Neuronal stem cell (in vitro differentiated cells): ENCODE measurements around the gene COL6A3.

ENCODE experiments used
- DNase-seq: peaks from one replicate; pipeline ENCODE4 v3.0.0-alpha.2; 2013; ENCODE audit warnings: low spot score
- H2AFZ ChIP-seq: one replicate; pipeline ENCODE4 v1.6.1; 2013; ENCODE audit warnings: mild to moderate bottlenecking, low read length, inconsistent platforms
- H2AK5ac ChIP-seq: 2 replicates; pipeline ENCODE4 v1.6.1; 2013; ENCODE audit warnings: low read depth, mild to moderate bottlenecking, inconsistent platforms, low read length, moderate library complexity, mixed read lengths
- H2BK120ac ChIP-seq: 2 replicates; pipeline ENCODE4 v1.6.1; 2013; ENCODE audit warnings: low read depth, mild to moderate bottlenecking, inconsistent platforms, low read length, moderate library complexity, mixed read lengths
- H2BK12ac ChIP-seq: one replicate; pipeline ENCODE4 v1.6.1; 2013; ENCODE audit warnings: low read length, inconsistent platforms
- H2BK15ac ChIP-seq: 2 replicates; pipeline ENCODE4 v1.6.1; 2013; ENCODE audit warnings: mild to moderate bottlenecking, low read length, inconsistent platforms, mixed read lengths
- H2BK5ac ChIP-seq: one replicate; pipeline ENCODE4 v1.6.1; 2013; ENCODE audit warnings: inconsistent platforms, mild to moderate bottlenecking, low read length, moderate library complexity
- H3K14ac ChIP-seq: one replicate; pipeline ENCODE4 v1.6.1; 2013; ENCODE audit warnings: low read length, inconsistent platforms
- H3K18ac ChIP-seq: 2 replicates; pipeline ENCODE4 v1.6.1; 2013; ENCODE audit warnings: low read length, inconsistent platforms
- H3K23ac ChIP-seq: 2 replicates; pipeline ENCODE4 v1.6.1; 2013; ENCODE audit warnings: low read depth, mild to moderate bottlenecking, mixed read lengths, low read length, inconsistent platforms; ENCODE audit not compliant: poor library complexity
- H3K27ac ChIP-seq: replicated peaks from 3 replicates; pipeline ENCODE4 v1.5.1; 2013; ENCODE audit warnings: low read length, inconsistent platforms
- H3K27me3 ChIP-seq, 3 experiments: 2 replicates each; pipeline ENCODE4 v1.6.1; 2013; ENCODE audit warnings: low read length in 3 of 3, mild to moderate bottlenecking in 2 of 3, inconsistent platforms in 1 of 3, low read depth in 1 of 3, mixed read lengths in 1 of 3, moderate library complexity in 1 of 3; ENCODE audit not compliant: control insufficient read depth in 3 of 3, insufficient read depth in 3 of 3
- H3K36me3 ChIP-seq, 2 donors: replicated peaks in 1 of 2; 2 replicates each; pipeline ENCODE4 v1.6.1; 2013; ENCODE audit warnings: low read length in 2 of 2; ENCODE audit not compliant: control insufficient read depth in 2 of 2, insufficient read depth in 2 of 2
- H3K4ac ChIP-seq: 2 replicates; pipeline ENCODE4 v1.6.1; 2013; ENCODE audit warnings: inconsistent platforms, mild to moderate bottlenecking, low read length, moderate library complexity
- H3K4me1 ChIP-seq, 2 donors: 1 replicate in 1 of 2; 2 replicates in 1 of 2; pipeline ENCODE4 v1.6.1; 2013; ENCODE audit warnings: low read length in 2 of 2, low read depth in 1 of 2; ENCODE audit not compliant: control insufficient read depth in 2 of 2, insufficient read depth in 1 of 2
- H3K4me2 ChIP-seq: one replicate; pipeline ENCODE4 v1.6.1; 2013; ENCODE audit warnings: mild to moderate bottlenecking, low read length, inconsistent platforms; ENCODE audit not compliant: insufficient read depth, poor library complexity, severe bottlenecking
- H3K4me3 ChIP-seq, 2 donors: 2 replicates each; pipeline ENCODE4 v1.5.1; 2013; ENCODE audit warnings: low read length in 2 of 2, mild to moderate bottlenecking in 2 of 2, inconsistent platforms in 1 of 2, moderate library complexity in 1 of 2
- H3K79me1 ChIP-seq: one replicate; pipeline ENCODE4 v1.6.1; 2013; ENCODE audit warnings: low read depth, mild to moderate bottlenecking, inconsistent platforms, low read length, moderate library complexity
- H3K9ac ChIP-seq: one replicate; pipeline ENCODE4 v1.6.1; 2013; ENCODE audit warnings: mild to moderate bottlenecking, low read depth, low read length, inconsistent platforms; ENCODE audit not compliant: poor library complexity
- H3K9me3 ChIP-seq, 2 donors: replicated peaks in 1 of 2; 2 replicates each; pipeline versions ENCODE3 to v1.6.1; 2013; ENCODE audit warnings: low read length in 2 of 2, mild to moderate bottlenecking in 2 of 2, inconsistent platforms in 1 of 2, low read depth in 1 of 2, mixed read lengths in 1 of 2, moderate library complexity in 1 of 2; ENCODE audit not compliant: control insufficient read depth in 2 of 2, insufficient read depth in 1 of 2
- H4K8ac ChIP-seq: one replicate; pipeline ENCODE4 v1.6.1; 2013; ENCODE audit warnings: low read depth, mild to moderate bottlenecking, inconsistent platforms, low read length, moderate library complexity
- H4K91ac ChIP-seq: one replicate; pipeline ENCODE4 v1.6.1; 2013; ENCODE audit warnings: low read length, low read depth, mild to moderate bottlenecking, inconsistent platforms; ENCODE audit not compliant: poor library complexity
- WGBS, 2 donors: extraction: QIAGEN DNeasy Blood & Tissue Kit; methylation state at CpG; one replicate each; pipeline ENCODE4 v1.1.7; 2013; ENCODE audit warnings: missing lambda C conversion rate in 2 of 2, mixed read lengths in 1 of 2; ENCODE audit not compliant: insufficient read length in 2 of 2, insufficient replicate concordance in 1 of 2; ENCODE audit errors: extremely low coverage in 2 of 2; 5-methylcytosine and 5-hydroxymethylcytosine counted together

Gene COL6A3

GRCh38 chr2:237422309-237422708 lies 8.3 kb upstream of the COL6A3 start:
- no peak overlapping the region for H2BK120ac ChIP-seq
- H3K18ac ChIP-seq = peak overlapping the region; percentile 13
- no peak overlapping the region for H4K91ac ChIP-seq
- no peak overlapping the region for H3K14ac ChIP-seq
- no peak for DNase-seq
- H3K27ac ChIP-seq = no peak overlapping the region
- no peak overlapping the region for H2BK15ac ChIP-seq
- H3K36me3 ChIP-seq = no peaks in the 10 kb centered on the region
- no peak overlapping the region for H2BK5ac ChIP-seq
- no peak overlapping the region for H3K4ac ChIP-seq
- no peak overlapping the region for H3K4me2 ChIP-seq
- H3K23ac ChIP-seq = no peak overlapping the region
- H3K9me3 ChIP-seq = no peaks in the 10 kb centered on the region
- H3K79me1 ChIP-seq = no peaks in the 10 kb centered on the region
- no peak overlapping the region for H3K4me3 ChIP-seq
- H3K9ac ChIP-seq = no peak overlapping the region
- H3K4me1 ChIP-seq = peaks cover 0 to 5% of the 10 kb centered on the region in 2 donors
- WGBS, 2 donors = no CpG with 5 or more reads among the region's 10 CpGs
- H3K27me3 ChIP-seq = no peaks in the 10 kb centered on the region
- no peak overlapping the region for H2BK12ac ChIP-seq
- no peak overlapping the region for H2AFZ ChIP-seq
- peak overlapping the region; percentile 61 for H2AK5ac ChIP-seq
- H4K8ac ChIP-seq = no peak overlapping the region

- H2BK15ac ChIP-seq = no peak overlapping the region
- H3K4me2 ChIP-seq = no peak overlapping the region
- no peak overlapping the region for H2BK120ac ChIP-seq
- no peak overlapping the region for H3K9ac ChIP-seq
- H4K91ac ChIP-seq = no peak overlapping the region
- H3K27me3 ChIP-seq = peaks cover 0 to 5% (median 0%) of the 10 kb centered on the region in 3 experiments
- no peak overlapping the region for H3K27ac ChIP-seq
- H2BK5ac ChIP-seq = no peak overlapping the region
- H2AFZ ChIP-seq = peak overlapping the region; percentile 76
- peaks cover 0 to 5% of the 10 kb centered on the region in 2 donors for H3K4me1 ChIP-seq
- H3K18ac ChIP-seq = peak overlapping the region; percentile 44
- H3K23ac ChIP-seq = no peak overlapping the region
- no peaks in the 10 kb centered on the region for H3K79me1 ChIP-seq
- peak overlapping the region; percentile 61 for H2AK5ac ChIP-seq
- H3K14ac ChIP-seq = no peak overlapping the region
- no CpG with 5 or more reads among the region's 23 CpGs for WGBS, 2 donors
- no peaks in the 10 kb centered on the region for H3K36me3 ChIP-seq
- no peak overlapping the region for H3K4ac ChIP-seq
- peak; percentile 61 for DNase-seq
- no peak overlapping the region for H2BK12ac ChIP-seq
- no peaks in the 10 kb centered on the region for H3K9me3 ChIP-seq
- H3K4me3 ChIP-seq = no peak overlapping the region
- peak overlapping the region; percentile 53 for H4K8ac ChIP-seq
These were observed 7.7 kb upstream of the COL6A3 start for GRCh38 chr2:237421542-237422116.

- no peak overlapping the region for H2AFZ ChIP-seq
- no peaks in the 10 kb centered on the region for H3K9me3 ChIP-seq
- H3K4me2 ChIP-seq = no peak overlapping the region
- H2BK5ac ChIP-seq = no peak overlapping the region
- no peak overlapping the region for H3K9ac ChIP-seq
- H2BK15ac ChIP-seq = no peak overlapping the region
- H2BK120ac ChIP-seq = no peak overlapping the region
- no peak overlapping the region for H3K23ac ChIP-seq
- H2BK12ac ChIP-seq = no peak overlapping the region
- H3K4me3 ChIP-seq = no peak overlapping the region
- H4K91ac ChIP-seq = no peak overlapping the region
- no peak overlapping the region for H3K18ac ChIP-seq
- H3K4me1 ChIP-seq = peaks cover 0 to 5% of the 10 kb centered on the region in 2 donors
- no peaks in the 10 kb centered on the region for H3K36me3 ChIP-seq
- no CpG with 5 or more reads among the region's 3 CpGs for WGBS, 2 donors
- no peak overlapping the region for H3K27ac ChIP-seq
- H3K27me3 ChIP-seq = peaks cover 0 to 11% (median 0%) of the 10 kb centered on the region in 3 experiments
- no peak overlapping the region for H3K4ac ChIP-seq
- DNase-seq = no peak
- no peak overlapping the region for H4K8ac ChIP-seq
- no peak overlapping the region for H2AK5ac ChIP-seq
- H3K14ac ChIP-seq = no peak overlapping the region
- no peaks in the 10 kb centered on the region for H3K79me1 ChIP-seq
These were observed 4.3 kb upstream of the COL6A3 start for GRCh38 chr2:237418300-237418699.

- Histone ChIP-seq H3K9me3 (no peaks in the 10 kb centered on the region), H3K18ac (no peak overlapping the region), H2BK120ac (no peak overlapping the region), H2AFZ (no peak overlapping the region), H3K79me1 (no peaks in the 10 kb centered on the region), H3K4ac (no peak overlapping the region), H3K4me2 (no peak overlapping the region), H3K27ac (no peak overlapping the region), H3K4me1 (no peaks in the 10 kb centered on the region), H3K23ac (no peak overlapping the region), H4K91ac (no peak overlapping the region), H2AK5ac (no peak overlapping the region), H2BK15ac (no peak overlapping the region), H3K27me3 (peaks cover 0 to 29% (median 0%) of the 10 kb centered on the region in 3 experiments), H3K36me3 (no peaks in the 10 kb centered on the region), H2BK12ac (no peak overlapping the region), H3K14ac (no peak overlapping the region), H2BK5ac (no peak overlapping the region), H4K8ac (no peak overlapping the region), H3K4me3 (no peak overlapping the region), H3K9ac (no peak overlapping the region)
- WGBS, 2 donors = no CpG with 5 or more reads among the region's 25 CpGs
- DNase-seq = no peak
These were observed 782 bp downstream of the COL6A3 start for GRCh38 chr2:237412988-237413776.
